HG03469 (cell line): ENCODE results near the gene EPS8L1.
"Not testable (repeated sequence)": the region's sequence is repeated elsewhere in the genome, so short reads cannot be mapped to it uniquely, and the experiment has no call there.

Source experiments
- ATAC-seq: cut with Tn5 transposase; IDR thresholded peaks from one replicate; pipeline ENCODE4 v1.9.1; 2021; ENCODE audit warnings: mild to moderate bottlenecking, moderate library complexity, moderate number of reproducible peaks; ENCODE audit not compliant: unreplicated experiment

Gene EPS8L1

GRCh38 chr19:55048446-55048845, 27.2 kb upstream of the EPS8L1 start:
- no peak for ATAC-seq

DNA sequence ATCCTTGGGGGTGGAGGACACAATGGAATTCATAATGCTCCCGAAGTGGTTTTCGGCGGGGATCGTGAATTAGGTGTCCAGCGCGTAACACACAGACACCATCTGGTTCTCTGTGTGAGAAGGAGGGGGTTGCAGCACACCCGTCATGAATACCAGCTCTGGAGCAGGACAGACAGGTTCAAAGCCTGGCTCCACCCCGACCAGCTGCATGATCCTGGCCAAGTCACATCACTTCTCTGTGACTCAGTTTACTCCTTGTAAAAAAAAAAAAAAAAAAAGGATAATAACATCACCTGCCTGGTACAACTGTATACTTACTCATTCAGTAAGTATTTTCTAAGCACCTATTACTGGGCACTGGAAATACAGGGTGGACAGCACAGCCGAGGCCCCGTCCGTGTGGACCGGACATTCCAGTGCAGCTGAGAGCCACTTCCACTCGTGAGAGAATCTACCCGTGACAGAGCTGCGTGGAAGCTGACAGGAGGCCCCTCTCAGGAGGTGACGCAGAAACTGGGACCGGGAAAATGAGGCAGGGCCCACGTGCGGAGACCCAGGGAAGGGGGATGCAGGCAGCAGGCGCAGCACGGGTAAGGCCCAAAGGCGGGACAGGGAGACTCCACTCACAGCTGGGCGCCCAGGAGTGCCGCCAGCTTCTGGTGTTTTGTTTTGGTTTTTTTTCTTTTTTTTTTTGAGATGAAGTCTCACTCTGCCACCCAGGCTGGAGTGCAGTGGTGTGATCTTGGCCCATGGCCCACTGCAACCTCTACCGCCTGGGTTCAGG, 24.7 kb upstream of the EPS8L1 start:
- no peak for ATAC-seq

- ATAC-seq: no peak
Measured at GRCh38 chr19:55053735-55054134, 21.9 kb upstream of the EPS8L1 start.

DNA sequence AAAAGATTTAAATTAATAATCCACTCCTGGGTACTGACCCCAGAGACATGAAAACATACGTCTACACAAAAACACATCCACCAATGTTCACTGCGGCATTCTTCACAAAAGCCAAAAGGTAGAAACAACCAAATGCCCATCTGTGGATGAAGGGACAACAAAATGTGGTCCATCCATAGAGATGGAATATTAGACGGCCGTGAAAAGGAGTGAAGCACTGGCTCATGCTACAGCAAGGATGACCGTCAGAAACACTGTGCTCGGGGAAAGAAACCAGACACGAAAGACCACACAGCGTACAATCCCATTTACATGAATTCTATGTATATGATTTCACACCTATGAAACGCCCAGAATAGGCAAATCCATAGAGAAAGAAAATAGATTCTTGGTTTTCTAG, 18.8 kb upstream of the EPS8L1 start:
- ATAC-seq: no peak

- no peak for ATAC-seq
Measured at GRCh38 chr19:55058781-55059610, 16.7 kb upstream of the EPS8L1 start.

- not testable (repeated sequence) for ATAC-seq
Measured at GRCh38 chr19:55060287-55060686, 15.4 kb upstream of the EPS8L1 start.

GRCh38 chr19:55062735-55063491, 12.8 kb upstream of the EPS8L1 start, which contains the start of gene RDH13:
Gene RDH13 (minus strand): TSS chr19:55063148. CDS start chr19:55063032, 116 bp downstream.
- peak; percentile 70 for ATAC-seq

GRCh38 chr19:55063492-55063843, 12.2 kb upstream of the EPS8L1 start:
- ATAC-seq: no peak

- not testable (repeated sequence) for ATAC-seq
Measured at GRCh38 chr19:55065516-55065915, 10.2 kb upstream of the EPS8L1 start.

DNA sequence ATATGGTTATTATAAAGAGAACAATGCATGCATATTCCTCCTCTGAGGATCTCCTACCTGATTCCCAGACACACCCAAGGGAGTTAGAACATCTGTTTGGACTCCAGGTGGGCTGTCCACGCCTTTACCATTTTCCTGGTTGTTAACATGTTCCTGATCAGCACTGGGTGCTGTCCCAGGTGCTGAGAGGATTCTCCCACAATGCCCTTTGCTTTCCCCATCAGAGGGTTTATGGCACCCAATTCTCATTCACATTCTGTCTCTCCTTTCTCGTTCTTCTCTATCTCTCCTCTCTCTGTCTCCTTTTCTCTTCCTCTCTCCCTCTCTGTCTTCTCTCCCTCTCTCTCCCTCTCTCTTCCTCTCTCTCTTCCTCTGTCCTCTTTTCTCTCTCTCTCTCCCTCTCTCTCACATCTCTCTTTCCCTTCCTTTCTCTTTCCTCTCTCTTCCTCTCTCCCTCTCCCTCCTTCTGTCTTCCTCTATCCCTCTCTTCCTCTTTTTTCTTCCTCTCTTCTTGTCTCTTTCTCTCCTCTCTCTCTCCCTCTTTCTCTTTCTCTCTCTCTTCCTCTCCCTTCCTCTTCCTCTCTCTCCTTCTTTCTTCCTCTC, 9.5 kb upstream of the EPS8L1 start:
- ATAC-seq: no peak

GRCh38 chr19:55067869-55068268, 7.8 kb upstream of the EPS8L1 start:
- ATAC-seq: no peak

- ATAC-seq: no peak
Measured at GRCh38 chr19:55068950-55069864, 6.5 kb upstream of the EPS8L1 start.

DNA sequence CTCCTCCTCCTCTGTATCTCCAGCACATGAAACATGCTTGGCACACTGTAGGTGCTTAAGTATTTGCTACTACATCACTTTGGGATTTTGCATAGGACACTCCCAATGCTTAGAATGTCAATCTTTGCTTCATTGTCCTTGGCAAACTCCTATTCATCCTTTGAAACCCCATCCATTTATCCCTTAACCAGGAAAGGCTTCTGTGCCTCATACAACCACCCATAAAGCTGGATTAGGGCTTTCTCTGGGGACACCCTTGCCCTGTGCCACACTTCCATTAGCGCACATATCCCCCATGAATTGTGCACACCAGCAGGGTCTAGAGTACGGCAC, 5.8 kb upstream of the EPS8L1 start:
- no peak for ATAC-seq

DNA sequence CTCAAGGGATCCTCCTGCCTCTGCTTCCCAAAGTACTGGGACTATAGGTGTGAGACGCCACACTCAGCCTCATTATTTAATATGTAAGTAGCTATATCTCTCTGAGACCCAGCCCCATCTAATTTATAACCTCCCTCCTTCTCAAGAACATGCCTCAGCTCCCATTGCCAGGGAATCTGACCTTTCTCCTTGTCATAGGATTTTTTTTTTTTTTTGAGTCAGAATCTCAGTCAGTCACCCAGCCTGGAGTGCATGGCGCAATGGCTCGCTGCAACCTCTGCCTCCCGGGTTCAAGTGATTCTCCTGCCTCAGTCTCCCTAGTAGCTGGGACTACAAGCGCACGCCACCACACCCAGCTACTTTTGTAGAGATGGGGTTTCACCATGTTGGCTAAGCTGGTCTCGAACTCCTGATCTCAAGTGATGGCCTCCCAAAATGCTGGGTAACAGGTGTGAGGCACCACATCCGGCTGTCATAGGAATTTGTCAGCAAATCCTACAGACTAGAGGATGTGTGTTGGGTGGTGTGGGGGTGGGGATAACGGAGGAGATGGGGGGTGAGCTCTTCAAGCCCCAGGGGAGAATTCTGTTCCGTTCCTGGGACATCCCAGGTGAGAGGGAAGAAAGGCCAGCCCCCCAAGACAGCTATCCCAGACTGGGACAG, 5.1 kb upstream of the EPS8L1 start:
- no peak for ATAC-seq

DNA sequence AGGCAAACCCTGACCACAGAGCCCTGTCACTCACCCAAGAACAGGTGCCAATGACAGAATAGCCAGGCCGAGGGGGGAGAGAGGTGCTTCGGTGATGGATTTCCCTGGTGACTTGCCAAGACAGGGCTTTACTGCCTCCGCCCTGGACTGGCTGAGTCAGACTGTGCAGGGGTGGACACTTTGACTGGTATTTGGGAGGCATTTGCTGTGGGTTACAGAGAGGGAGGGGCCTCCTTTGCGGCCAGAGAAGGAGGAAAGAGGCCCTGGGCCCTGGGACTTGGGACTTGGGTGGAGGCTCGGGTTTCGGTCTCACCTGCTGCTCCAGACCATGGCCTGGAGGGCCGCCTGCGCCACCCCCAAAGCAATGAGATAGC, 4.6 kb upstream of the EPS8L1 start:
- no peak for ATAC-seq

GRCh38 chr19:55071913-55072312, 3.8 kb upstream of the EPS8L1 start:
- ATAC-seq: no peak

DNA sequence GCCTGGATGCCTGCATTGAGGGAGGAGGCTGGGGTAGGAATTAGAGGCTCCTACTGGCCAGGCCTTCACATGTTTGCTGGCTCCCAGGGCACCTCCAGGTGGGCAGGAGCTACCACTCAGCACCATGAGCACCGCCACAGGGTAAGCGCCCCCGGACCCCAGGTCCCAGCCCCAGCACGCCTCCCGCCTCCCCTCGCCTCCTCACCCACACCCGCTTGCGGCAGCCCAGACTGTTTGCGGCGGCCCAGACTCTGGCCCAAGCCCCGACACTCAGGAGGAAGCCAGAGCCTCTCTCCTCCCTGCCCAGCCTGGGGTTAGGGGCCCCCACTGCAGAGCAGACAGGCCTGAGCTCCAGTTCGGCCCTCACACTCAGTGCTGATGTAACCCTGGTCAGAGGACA, 652 bp downstream of the EPS8L1 start:
- no peak for ATAC-seq

DNA sequence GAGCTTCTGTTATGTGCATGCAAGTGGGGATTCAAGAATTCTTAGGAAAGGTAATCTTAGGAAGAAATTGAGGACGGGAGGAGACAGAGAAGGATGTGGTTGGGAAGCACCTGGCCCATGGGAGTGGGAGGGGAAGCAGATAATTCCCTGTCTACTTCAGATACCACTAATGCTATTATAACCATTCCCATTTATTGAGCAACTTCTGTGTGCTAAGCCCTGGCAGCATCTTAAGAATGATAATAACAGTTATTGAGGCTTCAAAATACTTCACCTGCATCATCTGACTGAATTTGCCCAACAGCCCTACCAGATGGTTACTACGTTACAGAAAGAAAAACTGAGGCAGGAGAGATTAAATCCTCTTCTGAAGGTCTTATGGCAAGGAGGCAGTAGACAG, 1.4 kb downstream of the EPS8L1 start:
- no peak for ATAC-seq

GRCh38 chr19:55078996-55079395, 3.3 kb downstream of the EPS8L1 start:
- ATAC-seq: no peak
